ENCODE measurements around the gene GOLGA1.
A peak's percentile ranks its signal among the peaks of the same experiment; 100 is the strongest.

GRCh38 chr9:124868511-124869465 is 72.1 kb downstream of the GOLGA1 start:
- TF ChIP-seq, protein P1, sequence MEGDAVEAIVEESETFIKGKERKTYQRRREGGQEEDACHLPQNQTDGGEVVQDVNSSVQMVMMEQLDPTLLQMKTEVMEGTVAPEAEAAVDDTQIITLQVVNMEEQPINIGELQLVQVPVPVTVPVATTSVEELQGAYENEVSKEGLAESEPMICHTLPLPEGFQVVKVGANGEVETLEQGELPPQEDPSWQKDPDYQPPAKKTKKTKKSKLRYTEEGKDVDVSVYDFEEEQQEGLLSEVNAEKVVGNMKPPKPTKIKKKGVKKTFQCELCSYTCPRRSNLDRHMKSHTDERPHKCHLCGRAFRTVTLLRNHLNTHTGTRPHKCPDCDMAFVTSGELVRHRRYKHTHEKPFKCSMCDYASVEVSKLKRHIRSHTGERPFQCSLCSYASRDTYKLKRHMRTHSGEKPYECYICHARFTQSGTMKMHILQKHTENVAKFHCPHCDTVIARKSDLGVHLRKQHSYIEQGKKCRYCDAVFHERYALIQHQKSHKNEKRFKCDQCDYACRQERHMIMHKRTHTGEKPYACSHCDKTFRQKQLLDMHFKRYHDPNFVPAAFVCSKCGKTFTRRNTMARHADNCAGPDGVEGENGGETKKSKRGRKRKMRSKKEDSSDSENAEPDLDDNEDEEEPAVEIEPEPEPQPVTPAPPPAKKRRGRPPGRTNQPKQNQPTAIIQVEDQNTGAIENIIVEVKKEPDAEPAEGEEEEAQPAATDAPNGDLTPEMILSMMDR (IDR thresholded peaks at IDR 0.05): peak; percentile 65
- no peak for TF ChIP-seq ZFX (IDR thresholded peaks at IDR 0.05; ENCODE audit: borderline replicate concordance)

Measured in 22Rv1 (cell line).